Astrocyte of the cerebellum (primary cell): ENCODE measurements around the gene RDH11.
"Not testable (repeated sequence)": the region's sequence is repeated elsewhere in the genome, so short reads cannot be mapped to it uniquely, and the experiment has no call there.

Source experiments
- DNase-seq: peaks from one replicate; pipeline ENCODE4 v3.0.0-alpha.2; 2011; ENCODE audit warnings: low read depth
- H3K4me3 ChIP-seq: 2 replicates; pipeline ENCODE4 v1.5.1; 2011; ENCODE audit warnings: mild to moderate bottlenecking, low read depth, low read length, moderate library complexity
- CTCF ChIP-seq: IDR thresholded peaks from 2 replicates; pipeline ENCODE4 v1.5.1; 2012; ENCODE audit warnings: low read length, low read depth, moderate library complexity, mild to moderate bottlenecking; ENCODE audit errors: missing control alignments
- in situ Hi-C: cut with HindIII; loops from 2 replicates; pipeline ENCODE4 v1.10.0; 2017; ENCODE audit warnings: low sequenced_read_pairs

The RDH11 gene

GRCh38 chr14:67705211-67705610, 9.6 kb upstream of the RDH11 start:
- TF ChIP-seq CTCF, result no peak
- in situ Hi-C loops, result no loop called here
- H3K4me3 ChIP-seq, result no peak overlapping the region
- no peak for DNase-seq

GRCh38 chr14:67704484-67705089, 9.0 kb upstream of the RDH11 start:
- TF ChIP-seq CTCF, result peak; percentile 79
- in situ Hi-C loops, result no loop called here
- H3K4me3 ChIP-seq, result no peak overlapping the region
- peak; percentile 44 for DNase-seq

- H3K4me3 ChIP-seq, result no peak overlapping the region
- no peak for TF ChIP-seq CTCF
- in situ Hi-C loops, result no loop called here
Observed at GRCh38 chr14:67703997-67704396, 8.4 kb upstream of the RDH11 start.

GRCh38 chr14:67701492-67701891, 5.9 kb upstream of the RDH11 start, which contains the start of gene RDH12:
Gene RDH12 (plus strand): TSS chr14:67701886. CDS start chr14:67722643, 20,757 bp downstream.
- DNase-seq, in situ Hi-C loops, H3K4me3 ChIP-seq: not testable (repeated sequence)

More at GRCh38 chr14:67703997-67704396, 8.4 kb upstream of the RDH11 start:
- no peak for DNase-seq

DNA sequence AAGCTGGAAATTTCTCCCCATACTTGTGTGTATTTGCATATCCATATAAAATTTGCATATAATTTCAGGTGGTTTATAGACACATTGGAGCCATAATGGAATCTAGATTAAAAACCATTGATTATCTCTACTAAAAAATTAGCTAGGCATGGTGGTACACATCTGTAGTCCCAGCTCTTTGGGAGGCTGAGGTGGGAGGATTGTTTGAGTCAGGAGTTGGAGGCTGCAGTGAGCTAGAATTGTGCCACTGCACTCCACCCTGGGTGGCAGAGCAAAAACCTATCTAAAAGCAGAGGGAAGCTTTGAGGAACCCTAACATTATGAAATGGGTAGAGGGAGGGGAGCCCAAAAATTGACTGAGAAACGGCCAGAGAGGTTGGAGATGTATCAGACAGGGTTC, 2.6 kb upstream of the RDH11 start:
- no peak for TF ChIP-seq CTCF
- no peak for DNase-seq
- H3K4me3 ChIP-seq, result no peak overlapping the region
- in situ Hi-C loops, result no loop called here

GRCh38 chr14:67697006-67697405, 1.4 kb upstream of the RDH11 start:
- in situ Hi-C loops, result no loop called here
- no peak for TF ChIP-seq CTCF
- DNase-seq, result no peak
- no peak overlapping the region for H3K4me3 ChIP-seq

GRCh38 chr14:67694791-67695393, 672 bp downstream of the RDH11 start:
- no peak for TF ChIP-seq CTCF
- H3K4me3 ChIP-seq, result peak overlapping the region; percentile 96
- peak; percentile 87 for DNase-seq
- in situ Hi-C loops, result no loop called here
